HepG2 (cell line): Measurements from ENCODE around the gene PHACTR1. TPM values are rescaled to one million over a fixed set of nuclear protein-coding genes. Genes with fewer than 3 reads are reported as not detected.

Experiments
- BRCA1 ChIP-seq: sonication (generic); formaldehyde crosslinking; IDR thresholded peaks from 2 replicates; pipeline ENCODE4 v1.4.0; 2020; ENCODE audit warnings: missing genetic modification reagents
- HDAC6 ChIP-seq: fragments of 200-600 bp; sonication (generic); IDR thresholded peaks from 2 replicates; pipeline ENCODE4 v1.7.0; 2017; ENCODE audit warnings: mild to moderate bottlenecking, antibody characterized with exemption, low read length, low read depth
- HES4 ChIP-seq: sonication (generic); formaldehyde crosslinking; IDR thresholded peaks from 2 replicates; pipeline ENCODE4 v1.9.0; 2021; ENCODE audit warnings: mild to moderate bottlenecking, missing genetic modification reagents, borderline replicate concordance
- PBX2 ChIP-seq: IDR thresholded peaks from 2 replicates; pipeline ENCODE4 v1.6.1; 2016; ENCODE audit warnings: control low read depth
- PHF8 ChIP-seq: sonication (generic); formaldehyde crosslinking; IDR thresholded peaks from 2 replicates; pipeline ENCODE4 v1.5.0; 2020; ENCODE audit warnings: missing genetic modification reagents
- SMC3 ChIP-seq: IDR thresholded peaks from 2 replicates; pipeline ENCODE4 v1.6.1; 2011; ENCODE audit warnings: low read length, improper control_type of control experiment
- SP4 ChIP-seq: sonication (generic); formaldehyde crosslinking; IDR thresholded peaks from 2 replicates; pipeline ENCODE4 v1.8.1; 2023; ENCODE audit warnings: mild to moderate bottlenecking, missing genetic modification reagents
- ZNF225 ChIP-seq: sonication (generic); formaldehyde crosslinking; IDR thresholded peaks from 2 replicates; pipeline ENCODE4 v1.4.0; 2020; ENCODE audit warnings: mild to moderate bottlenecking, missing genetic modification reagents
- ZNF235 ChIP-seq: sonication (generic); formaldehyde crosslinking; IDR thresholded peaks from 2 replicates; pipeline ENCODE4 v1.8.1; 2023; ENCODE audit warnings: mild to moderate bottlenecking, missing genetic modification reagents, borderline replicate concordance
- ZNF256 ChIP-seq: sonication (generic); formaldehyde crosslinking; conservative IDR thresholded peaks from 2 replicates; pipeline ENCODE4 v1.4.0; 2020; ENCODE audit warnings: missing genetic modification reagents
- ZNF263 ChIP-seq: sonication (generic); formaldehyde crosslinking; IDR thresholded peaks from 2 replicates; pipeline ENCODE4 v1.4.0; 2020; ENCODE audit warnings: missing genetic modification reagents
- ZNF788 ChIP-seq: sonication (generic); formaldehyde crosslinking; IDR thresholded peaks from 2 replicates; pipeline ENCODE4 v1.5.0; 2020; ENCODE audit warnings: mild to moderate bottlenecking, missing genetic modification reagents, borderline replicate concordance
- ZNF792 ChIP-seq: IDR thresholded peaks from 2 replicates; pipeline ENCODE4 v1.6.1; 2016
- polyA plus RNA-seq, 8 experiments: library from polyadenylated mRNA; depleted of rRNA in 3 of 8; stranded (reverse) in 7 of 8; unstranded in 1 of 8; fragments of >200 nt; fragmentation: Illumina TruSeq in 4 of 8; extraction: Trizol in 4 of 8; gene quantifications; 2 replicates each; pipeline versions ENCODE4 v1.2.1 to v1.2.3, GENCODE V29; 2011 to 2016; ENCODE audit warnings: low read depth in 4 of 8, missing spikeins in 1 of 8, mixed read lengths in 1 of 8; ENCODE audit not compliant: insufficient read depth in 1 of 8
- total RNA-seq, 5 experiments: library from RNA; depleted of rRNA; stranded (reverse); fragments of >200 nt; fragmentation: Illumina TruSeq; extraction: Trizol; gene quantifications; 2 replicates each; pipeline ENCODE4 v1.2.3, GENCODE V29; 2016; ENCODE audit warnings: low read depth in 1 of 5
- TF ChIP-seq, protein P1 (sequence below), 2 experiments: sonication (generic) in 1 of 2; formaldehyde crosslinking in 1 of 2; IDR thresholded peaks; 2 replicates each; pipeline versions ENCODE4 v1.6.1 to v1.9.0; 2014 to 2022; ENCODE audit warnings: antibody characterized with exemption in 1 of 2, borderline replicate concordance in 1 of 2, inconsistent platforms in 1 of 2, low read depth in 1 of 2, missing genetic modification reagents in 1 of 2
- TF ChIP-seq, protein P2 (sequence below): sonication (generic); formaldehyde crosslinking; IDR thresholded peaks from 2 replicates; pipeline ENCODE4 v1.4.0; 2020; ENCODE audit warnings: missing genetic modification reagents, borderline replicate concordance
- TF ChIP-seq, protein P3 (sequence below): sonication (generic); formaldehyde crosslinking; IDR thresholded peaks from 2 replicates; pipeline ENCODE4 v1.8.0; 2022; ENCODE audit warnings: missing genetic modification reagents, mild to moderate bottlenecking, inconsistent platforms, borderline replicate concordance

Gene PHACTR1
- total and polyA plus RNA-seq, 2 of the 13 experiments (the other 11 are each of a cell fraction or from before 2014, with no cell fraction given) = 0.09 TPM; not detected in 1

DNA sequence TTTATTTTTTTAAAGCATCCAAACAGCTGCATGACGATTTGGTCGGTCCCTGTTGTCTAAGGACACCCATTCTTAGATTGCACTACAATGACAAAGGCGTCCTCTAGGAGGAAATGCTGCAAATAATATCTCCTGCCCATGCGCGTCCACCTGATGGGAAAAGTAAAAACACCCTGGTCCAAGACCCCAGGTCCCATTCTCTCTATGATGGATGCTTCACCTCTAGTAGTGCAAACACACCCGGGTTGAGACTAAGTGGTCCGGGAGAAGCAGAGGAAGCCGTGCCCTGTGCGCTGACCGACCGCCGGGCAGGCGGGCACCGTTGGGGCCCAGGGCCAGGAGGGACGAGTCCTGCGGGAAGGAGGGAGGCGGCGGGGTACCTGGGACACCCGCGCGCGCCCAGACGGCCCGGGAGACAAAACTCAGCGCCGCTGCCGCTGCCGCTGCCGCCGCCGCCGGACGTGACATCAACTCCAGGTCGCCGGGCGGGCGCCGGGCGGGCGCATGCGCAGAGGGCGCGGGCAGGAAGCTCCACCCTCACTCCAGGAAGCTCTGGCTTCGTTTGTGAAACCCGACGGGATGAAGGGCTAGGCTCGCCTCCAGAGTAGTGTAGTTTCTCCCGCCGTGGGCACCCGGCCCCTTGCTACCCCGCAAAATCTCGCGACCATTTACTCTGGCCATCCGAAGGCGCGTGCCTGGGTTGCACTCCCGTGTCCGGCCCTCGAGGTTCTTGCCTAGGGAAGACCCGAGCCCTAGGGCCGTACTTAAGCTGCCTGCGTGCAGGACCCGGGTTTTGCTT, 611.7 kb downstream of the PHACTR1 start, which contains the start of gene TBC1D7 (continued):
- TF ChIP-seq, protein P1, sequence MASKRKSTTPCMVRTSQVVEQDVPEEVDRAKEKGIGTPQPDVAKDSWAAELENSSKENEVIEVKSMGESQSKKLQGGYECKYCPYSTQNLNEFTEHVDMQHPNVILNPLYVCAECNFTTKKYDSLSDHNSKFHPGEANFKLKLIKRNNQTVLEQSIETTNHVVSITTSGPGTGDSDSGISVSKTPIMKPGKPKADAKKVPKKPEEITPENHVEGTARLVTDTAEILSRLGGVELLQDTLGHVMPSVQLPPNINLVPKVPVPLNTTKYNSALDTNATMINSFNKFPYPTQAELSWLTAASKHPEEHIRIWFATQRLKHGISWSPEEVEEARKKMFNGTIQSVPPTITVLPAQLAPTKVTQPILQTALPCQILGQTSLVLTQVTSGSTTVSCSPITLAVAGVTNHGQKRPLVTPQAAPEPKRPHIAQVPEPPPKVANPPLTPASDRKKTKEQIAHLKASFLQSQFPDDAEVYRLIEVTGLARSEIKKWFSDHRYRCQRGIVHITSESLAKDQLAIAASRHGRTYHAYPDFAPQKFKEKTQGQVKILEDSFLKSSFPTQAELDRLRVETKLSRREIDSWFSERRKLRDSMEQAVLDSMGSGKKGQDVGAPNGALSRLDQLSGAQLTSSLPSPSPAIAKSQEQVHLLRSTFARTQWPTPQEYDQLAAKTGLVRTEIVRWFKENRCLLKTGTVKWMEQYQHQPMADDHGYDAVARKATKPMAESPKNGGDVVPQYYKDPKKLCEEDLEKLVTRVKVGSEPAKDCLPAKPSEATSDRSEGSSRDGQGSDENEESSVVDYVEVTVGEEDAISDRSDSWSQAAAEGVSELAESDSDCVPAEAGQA (IDR thresholded peaks at IDR 0.05; ENCODE audit: low read depth) = peak; percentile 63; the same call in 1 of the 2 replicates
- TF ChIP-seq, protein P1 (CRISPR knock-in tag; IDR thresholded peaks at IDR 0.05; ENCODE audit: borderline replicate concordance) = no peak
- TF ChIP-seq HDAC6 = no peak
- 0 out of 2 replicates have a peak, but pooled peaks have one; percentile 28 for TF ChIP-seq SMC3
- peak; percentile 55 for TF ChIP-seq ZNF788 (CRISPR knock-in tag)
- TF ChIP-seq, protein P2, sequence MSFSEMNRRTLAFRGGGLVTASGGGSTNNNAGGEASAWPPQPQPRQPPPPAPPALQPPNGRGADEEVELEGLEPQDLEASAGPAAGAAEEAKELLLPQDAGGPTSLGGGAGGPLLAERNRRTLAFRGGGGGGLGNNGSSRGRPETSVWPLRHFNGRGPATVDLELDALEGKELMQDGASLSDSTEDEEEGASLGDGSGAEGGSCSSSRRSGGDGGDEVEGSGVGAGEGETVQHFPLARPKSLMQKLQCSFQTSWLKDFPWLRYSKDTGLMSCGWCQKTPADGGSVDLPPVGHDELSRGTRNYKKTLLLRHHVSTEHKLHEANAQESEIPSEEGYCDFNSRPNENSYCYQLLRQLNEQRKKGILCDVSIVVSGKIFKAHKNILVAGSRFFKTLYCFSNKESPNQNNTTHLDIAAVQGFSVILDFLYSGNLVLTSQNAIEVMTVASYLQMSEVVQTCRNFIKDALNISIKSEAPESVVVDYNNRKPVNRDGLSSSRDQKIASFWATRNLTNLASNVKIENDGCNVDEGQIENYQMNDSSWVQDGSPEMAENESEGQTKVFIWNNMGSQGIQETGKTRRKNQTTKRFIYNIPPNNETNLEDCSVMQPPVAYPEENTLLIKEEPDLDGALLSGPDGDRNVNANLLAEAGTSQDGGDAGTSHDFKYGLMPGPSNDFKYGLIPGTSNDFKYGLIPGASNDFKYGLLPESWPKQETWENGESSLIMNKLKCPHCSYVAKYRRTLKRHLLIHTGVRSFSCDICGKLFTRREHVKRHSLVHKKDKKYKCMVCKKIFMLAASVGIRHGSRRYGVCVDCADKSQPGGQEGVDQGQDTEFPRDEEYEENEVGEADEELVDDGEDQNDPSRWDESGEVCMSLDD = no peak
- TF ChIP-seq, protein P3, sequence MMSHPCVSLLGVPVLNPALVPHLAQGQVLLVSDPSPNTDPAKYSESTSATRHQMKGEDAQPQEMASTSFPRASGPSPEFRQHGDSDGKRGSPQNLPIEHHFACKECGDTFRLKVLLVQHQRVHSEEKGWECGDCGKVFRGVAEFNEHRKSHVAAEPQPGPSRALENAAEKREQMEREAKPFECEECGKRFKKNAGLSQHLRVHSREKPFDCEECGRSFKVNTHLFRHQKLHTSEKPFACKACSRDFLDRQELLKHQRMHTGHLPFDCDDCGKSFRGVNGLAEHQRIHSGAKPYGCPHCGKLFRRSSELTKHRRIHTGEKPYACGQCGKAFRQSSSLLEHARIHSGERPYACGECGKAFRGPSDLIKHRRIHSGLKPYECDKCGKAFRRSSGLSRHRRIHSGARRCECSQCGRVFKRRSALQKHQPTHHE (CRISPR knock-in tag) = no peak
- TF ChIP-seq BRCA1 (CRISPR knock-in tag) = no peak
- no peak for TF ChIP-seq ZNF256 (CRISPR knock-in tag)
- peak; percentile 97 for TF ChIP-seq PHF8
- TF ChIP-seq PBX2 (CRISPR knock-in tag) = no peak
- TF ChIP-seq SP4 (CRISPR knock-in tag) = peak; percentile 48; the same call in 1 of the 2 replicates
- TF ChIP-seq HES4 (CRISPR knock-in tag) = peak; percentile 32; the same call in 1 of the 2 replicates
- TF ChIP-seq ZNF792 (CRISPR knock-in tag) = peak; percentile 23; the same call in 1 of the 2 replicates
- TF ChIP-seq ZNF263 = no peak
- peak; percentile 62; the same call in 1 of the 2 replicates for TF ChIP-seq ZNF235 (CRISPR knock-in tag)
- peak; percentile 95; the same call in 1 of the 2 replicates for TF ChIP-seq ZNF225 (CRISPR knock-in tag)
